ENCODE measurements around the gene TDRD6. TPM values are rescaled to one million over a fixed set of nuclear protein-coding genes. Genes with fewer than 3 reads are reported as not detected.

TDRD6 gene
- total and polyA plus RNA-seq, 2 donors (not counting 3 experiments of a cell fraction or from before 2014, with no cell fraction given) = under 0.01 TPM; not detected in 1

GRCh38 chr6:46720401-46720800 lies 32.7 kb downstream of the TDRD6 start:
- no peaks in the 10 kb centered on the region for H3K4me1 ChIP-seq (ENCODE audit: control insufficient read depth, extremely low read depth, insufficient read depth, low read length)
- DNase-seq (ENCODE audit: low read depth, low spot score) (no peak), FAIRE-seq (no peak)
- POLR2A ChIA-PET = no interaction called here
- no peak overlapping the region for H2AFZ ChIP-seq (ENCODE audit: low read depth, low read length)
- dilution Hi-C loops (cut with MboI; ENCODE audit: extremely low pct_ligation_motif_present, low sequenced_read_pairs) (no loop called here), intact Hi-C loops (cut with micrococcal nuclease) (no loop called here)
- H3K36me3 ChIP-seq (ENCODE audit: control insufficient read depth in 2 of 2, extremely low read depth in 1 of 2, insufficient read depth in 2 of 2, low read length in 2 of 2) = no peaks in the 10 kb centered on the region
- H3K79me2 ChIP-seq (ENCODE audit: control insufficient read depth, insufficient read depth, low read length) = no peaks in the 10 kb centered on the region
- CTCF ChIA-PET = no interaction called here
- peaks cover 1 to 2% of the 10 kb centered on the region in 2 experiments for H3K27me3 ChIP-seq (ENCODE audit: control insufficient read depth in 2 of 2, insufficient read depth in 2 of 2, low read length in 2 of 2)
- no peak overlapping the region for H3K4me2 ChIP-seq (ENCODE audit: insufficient read depth, low read length)
- H3K9me1 ChIP-seq (replicated peaks; ENCODE audit: control insufficient read depth, extremely low read depth, insufficient read depth, low read length) = no peaks in the 10 kb centered on the region
- no peak overlapping the region for H3K9ac ChIP-seq (replicated peaks; ENCODE audit: extremely low read depth, insufficient read depth, low read length)
- no peaks in the 10 kb centered on the region for H3K9me3 ChIP-seq (replicated peaks; ENCODE audit: control insufficient read depth, insufficient read depth, low read length)
- no peaks in the 10 kb centered on the region for H4K20me1 ChIP-seq (replicated peaks; ENCODE audit: control insufficient read depth, extremely low read depth, insufficient read depth, low read length)
- no peak overlapping the region for H3K27ac ChIP-seq (ENCODE audit: insufficient read depth, low read depth, low read length)
- TF ChIP-seq POLR2A (IDR thresholded peaks at IDR 0.05; ENCODE audit: low read depth, low read length) (no peak), GATA2 (IDR thresholded peaks at IDR 0.05; ENCODE audit: insufficient read depth, insufficient read length, low read depth, low read length) (no peak), JUN (IDR thresholded peaks at IDR 0.05; ENCODE audit: borderline replicate concordance, insufficient read depth, insufficient read length, low read depth) (no peak), EZH2 (IDR thresholded peaks at IDR 0.05; ENCODE audit: borderline replicate concordance, low read depth, low read length, severe bottlenecking) (no peak), FOS (IDR thresholded peaks at IDR 0.05; ENCODE audit: borderline replicate concordance, insufficient read depth, low read length) (no peak), MYC (IDR thresholded peaks at IDR 0.05; ENCODE audit: low read depth, low read length) (no peak), POLR2AphosphoS5 (IDR thresholded peaks at IDR 0.05; ENCODE audit: insufficient read depth, low read depth, low read length) (no peak)
- TF ChIP-seq, protein P1, sequence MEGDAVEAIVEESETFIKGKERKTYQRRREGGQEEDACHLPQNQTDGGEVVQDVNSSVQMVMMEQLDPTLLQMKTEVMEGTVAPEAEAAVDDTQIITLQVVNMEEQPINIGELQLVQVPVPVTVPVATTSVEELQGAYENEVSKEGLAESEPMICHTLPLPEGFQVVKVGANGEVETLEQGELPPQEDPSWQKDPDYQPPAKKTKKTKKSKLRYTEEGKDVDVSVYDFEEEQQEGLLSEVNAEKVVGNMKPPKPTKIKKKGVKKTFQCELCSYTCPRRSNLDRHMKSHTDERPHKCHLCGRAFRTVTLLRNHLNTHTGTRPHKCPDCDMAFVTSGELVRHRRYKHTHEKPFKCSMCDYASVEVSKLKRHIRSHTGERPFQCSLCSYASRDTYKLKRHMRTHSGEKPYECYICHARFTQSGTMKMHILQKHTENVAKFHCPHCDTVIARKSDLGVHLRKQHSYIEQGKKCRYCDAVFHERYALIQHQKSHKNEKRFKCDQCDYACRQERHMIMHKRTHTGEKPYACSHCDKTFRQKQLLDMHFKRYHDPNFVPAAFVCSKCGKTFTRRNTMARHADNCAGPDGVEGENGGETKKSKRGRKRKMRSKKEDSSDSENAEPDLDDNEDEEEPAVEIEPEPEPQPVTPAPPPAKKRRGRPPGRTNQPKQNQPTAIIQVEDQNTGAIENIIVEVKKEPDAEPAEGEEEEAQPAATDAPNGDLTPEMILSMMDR (IDR thresholded peaks at IDR 0.05; ENCODE audit: extremely low read depth in 1 of 2, insufficient read depth in 1 of 2, low read depth in 1 of 2, low read length in 2 of 2) = no peak
- TF ChIP-seq, protein P2, sequence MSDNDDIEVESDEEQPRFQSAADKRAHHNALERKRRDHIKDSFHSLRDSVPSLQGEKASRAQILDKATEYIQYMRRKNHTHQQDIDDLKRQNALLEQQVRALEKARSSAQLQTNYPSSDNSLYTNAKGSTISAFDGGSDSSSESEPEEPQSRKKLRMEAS (IDR thresholded peaks at IDR 0.05; ENCODE audit: insufficient read depth, insufficient read length) = no peak
- BruUV-seq (replicated peaks) = no TSS peak
- no peak overlapping the region for H3K4me3 ChIP-seq (replicated peaks in 1 of 3; ENCODE audit: insufficient read depth in 1 of 3, low read depth in 1 of 3, low read length in 3 of 3)

All from endothelial cell of umbilical vein (primary cell).